ENCODE data around the gene FAM193B.

FAM193B gene

DNA sequence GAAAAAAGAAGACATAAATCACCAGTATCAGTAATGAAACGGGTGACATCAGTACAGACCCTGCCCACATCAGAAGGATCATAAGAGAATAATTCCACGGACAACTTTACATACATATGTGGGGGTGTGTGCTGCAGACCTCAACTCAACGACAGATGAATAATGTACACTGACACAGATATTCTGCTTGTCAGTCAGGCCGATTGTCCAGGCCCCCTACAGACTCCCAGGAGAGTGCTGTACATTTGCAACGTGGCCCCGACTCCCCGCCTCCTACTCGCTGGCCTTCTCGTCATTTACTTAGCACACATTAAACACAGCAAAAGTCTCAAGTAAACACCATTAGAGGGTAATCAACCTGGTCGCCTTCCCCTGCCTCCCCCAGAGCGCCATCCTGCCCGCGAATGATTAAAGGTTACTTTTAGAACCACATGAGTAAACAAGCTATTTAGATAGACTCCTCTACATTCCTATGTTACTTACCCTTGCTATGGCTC is 34.1 kb upstream of the FAM193B start:
- TF ChIP-seq FOXP2 (optimal IDR thresholded peaks at IDR 0.05; ENCODE audit: borderline replicate concordance, extremely low read depth, extremely low read length, insufficient read depth): no peak
- no peak for TF ChIP-seq SIN3A (IDR thresholded peaks at IDR 0.05; ENCODE audit: borderline replicate concordance, insufficient read depth, low read length)
- no peak for TF ChIP-seq TAF1 (IDR thresholded peaks at IDR 0.05; ENCODE audit: borderline replicate concordance, insufficient read depth, low read length)
- TF ChIP-seq, protein P1, sequence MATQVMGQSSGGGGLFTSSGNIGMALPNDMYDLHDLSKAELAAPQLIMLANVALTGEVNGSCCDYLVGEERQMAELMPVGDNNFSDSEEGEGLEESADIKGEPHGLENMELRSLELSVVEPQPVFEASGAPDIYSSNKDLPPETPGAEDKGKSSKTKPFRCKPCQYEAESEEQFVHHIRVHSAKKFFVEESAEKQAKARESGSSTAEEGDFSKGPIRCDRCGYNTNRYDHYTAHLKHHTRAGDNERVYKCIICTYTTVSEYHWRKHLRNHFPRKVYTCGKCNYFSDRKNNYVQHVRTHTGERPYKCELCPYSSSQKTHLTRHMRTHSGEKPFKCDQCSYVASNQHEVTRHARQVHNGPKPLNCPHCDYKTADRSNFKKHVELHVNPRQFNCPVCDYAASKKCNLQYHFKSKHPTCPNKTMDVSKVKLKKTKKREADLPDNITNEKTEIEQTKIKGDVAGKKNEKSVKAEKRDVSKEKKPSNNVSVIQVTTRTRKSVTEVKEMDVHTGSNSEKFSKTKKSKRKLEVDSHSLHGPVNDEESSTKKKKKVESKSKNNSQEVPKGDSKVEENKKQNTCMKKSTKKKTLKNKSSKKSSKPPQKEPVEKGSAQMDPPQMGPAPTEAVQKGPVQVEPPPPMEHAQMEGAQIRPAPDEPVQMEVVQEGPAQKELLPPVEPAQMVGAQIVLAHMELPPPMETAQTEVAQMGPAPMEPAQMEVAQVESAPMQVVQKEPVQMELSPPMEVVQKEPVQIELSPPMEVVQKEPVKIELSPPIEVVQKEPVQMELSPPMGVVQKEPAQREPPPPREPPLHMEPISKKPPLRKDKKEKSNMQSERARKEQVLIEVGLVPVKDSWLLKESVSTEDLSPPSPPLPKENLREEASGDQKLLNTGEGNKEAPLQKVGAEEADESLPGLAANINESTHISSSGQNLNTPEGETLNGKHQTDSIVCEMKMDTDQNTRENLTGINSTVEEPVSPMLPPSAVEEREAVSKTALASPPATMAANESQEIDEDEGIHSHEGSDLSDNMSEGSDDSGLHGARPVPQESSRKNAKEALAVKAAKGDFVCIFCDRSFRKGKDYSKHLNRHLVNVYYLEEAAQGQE (IDR thresholded peaks at IDR 0.05; ENCODE audit: insufficient read depth in 1 of 2, low read depth in 2 of 2, low read length in 2 of 2): no peak
- TF ChIP-seq POLR2AphosphoS5 (IDR thresholded peaks at IDR 0.05; ENCODE audit: low read depth, low read length): no peak

DNA sequence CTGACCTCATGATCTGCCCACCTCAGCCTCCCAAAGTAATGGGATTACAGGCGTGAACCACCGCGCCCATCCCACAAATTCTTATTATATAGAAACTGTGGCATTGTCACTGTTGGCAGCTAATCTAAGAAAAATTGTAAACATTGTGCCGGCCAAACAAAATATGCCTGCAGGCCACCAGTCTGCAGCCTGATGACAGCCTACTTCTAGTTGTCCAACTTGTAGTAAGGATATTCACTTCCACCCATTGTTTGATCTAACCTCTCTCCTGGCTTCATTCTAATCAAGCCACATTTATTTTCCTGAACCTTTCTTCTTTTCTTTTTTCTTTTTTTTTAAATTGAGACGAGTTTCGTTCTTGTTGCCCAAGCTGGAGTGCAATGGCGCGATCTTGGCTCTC is 24.0 kb upstream of the FAM193B start:
- no peak for TF ChIP-seq SIN3A (IDR thresholded peaks at IDR 0.05; ENCODE audit: borderline replicate concordance, insufficient read depth, low read length)
- no peak for TF ChIP-seq POLR2AphosphoS5 (IDR thresholded peaks at IDR 0.05; ENCODE audit: low read depth, low read length)
- TF ChIP-seq, protein P1 (IDR thresholded peaks at IDR 0.05; ENCODE audit: insufficient read depth in 1 of 2, low read depth in 2 of 2, low read length in 2 of 2): no peak
- no peak for TF ChIP-seq FOXP2 (optimal IDR thresholded peaks at IDR 0.05; ENCODE audit: borderline replicate concordance, extremely low read depth, extremely low read length, insufficient read depth)
- no peak for TF ChIP-seq TAF1 (IDR thresholded peaks at IDR 0.05; ENCODE audit: borderline replicate concordance, insufficient read depth, low read length)

DNA sequence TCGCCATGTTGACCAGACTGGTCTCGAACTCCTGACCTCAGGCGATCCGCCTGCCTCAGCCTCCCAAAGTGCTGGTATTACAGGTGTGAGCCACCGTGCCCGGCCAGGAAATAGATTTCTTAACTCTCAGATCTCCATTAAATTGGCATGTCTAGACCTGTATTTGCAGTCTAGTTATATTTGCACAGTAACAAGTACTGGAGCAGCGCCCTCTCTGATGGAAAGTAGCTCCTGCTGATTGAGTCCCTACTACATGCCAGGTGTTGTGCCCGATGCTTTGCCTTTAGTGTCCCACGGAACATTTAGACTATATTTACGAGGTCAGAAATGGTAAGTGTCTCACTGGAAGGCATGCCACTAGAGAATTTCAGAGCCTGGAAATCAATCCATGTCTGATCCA is 21.8 kb upstream of the FAM193B start:
- TF ChIP-seq SIN3A (IDR thresholded peaks at IDR 0.05; ENCODE audit: borderline replicate concordance, insufficient read depth, low read length) (no peak), FOXP2 (optimal IDR thresholded peaks at IDR 0.05; ENCODE audit: borderline replicate concordance, extremely low read depth, extremely low read length, insufficient read depth) (no peak), TAF1 (IDR thresholded peaks at IDR 0.05; ENCODE audit: borderline replicate concordance, insufficient read depth, low read length) (no peak)
- TF ChIP-seq, protein P1 (IDR thresholded peaks at IDR 0.05; ENCODE audit: insufficient read depth in 1 of 2, low read depth in 2 of 2, low read length in 2 of 2): no peak

DNA sequence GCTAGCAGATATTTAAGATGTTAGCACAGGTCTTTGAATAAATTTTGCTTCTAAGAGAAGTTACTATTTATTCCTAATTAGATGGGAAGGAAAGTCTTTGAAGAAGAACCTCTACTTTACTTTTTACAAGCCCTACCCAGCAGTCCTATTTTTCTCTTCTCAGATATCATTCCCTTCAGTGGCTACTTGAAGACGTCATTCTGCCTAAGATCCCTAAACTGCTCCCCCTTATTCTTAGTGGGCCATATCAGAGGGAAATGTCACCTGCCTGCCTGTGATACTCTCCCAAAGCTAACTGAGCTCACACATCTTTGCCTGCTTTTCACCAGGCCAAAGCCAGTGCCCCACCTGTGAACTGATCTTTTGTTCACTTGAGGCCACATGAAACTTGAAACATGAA is 21.1 kb upstream of the FAM193B start:
- TF ChIP-seq SIN3A (IDR thresholded peaks at IDR 0.05; ENCODE audit: borderline replicate concordance, insufficient read depth, low read length): no peak
- TF ChIP-seq, protein P1 (IDR thresholded peaks at IDR 0.05; ENCODE audit: insufficient read depth in 1 of 2, low read depth in 2 of 2, low read length in 2 of 2): no peak

DNA sequence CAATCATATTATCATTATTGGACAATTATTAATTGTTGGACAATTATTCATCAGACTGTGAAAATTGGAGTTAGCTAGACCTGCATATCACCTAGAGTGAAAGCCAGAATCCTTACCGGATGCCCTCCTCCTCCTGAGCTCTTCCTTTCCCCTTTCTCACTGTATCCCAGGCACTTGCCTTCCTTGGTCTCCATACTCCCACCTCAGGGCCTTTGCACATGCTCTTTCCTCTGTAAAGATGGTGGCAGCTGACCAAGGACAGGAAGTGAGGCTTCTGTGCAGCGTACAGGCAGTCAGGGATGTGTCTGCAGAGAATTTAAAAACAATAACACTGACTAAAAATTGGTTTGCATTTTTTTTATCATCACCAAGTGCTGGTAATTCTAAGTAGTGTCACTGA is 15.5 kb upstream of the FAM193B start:
- TF ChIP-seq TAF1 (IDR thresholded peaks at IDR 0.05; ENCODE audit: borderline replicate concordance, insufficient read depth, low read length) (no peak), SIN3A (IDR thresholded peaks at IDR 0.05; ENCODE audit: borderline replicate concordance, insufficient read depth, low read length) (no peak), POLR2AphosphoS5 (IDR thresholded peaks at IDR 0.05; ENCODE audit: low read depth, low read length) (no peak), FOXP2 (optimal IDR thresholded peaks at IDR 0.05; ENCODE audit: borderline replicate concordance, extremely low read depth, extremely low read length, insufficient read depth) (no peak)
- TF ChIP-seq, protein P1 (IDR thresholded peaks at IDR 0.05; ENCODE audit: insufficient read depth in 1 of 2, low read depth in 2 of 2, low read length in 2 of 2): no peak
